ENCODE data around the gene AGT. TPM values are rescaled to one million over a fixed set of nuclear protein-coding genes. Genes with fewer than 3 reads are reported as not detected.

AGT gene
- total RNA-seq, 1 experiment from 2014 or later: not detected

GRCh38 chr1:230710543-230710904 is 3.4 kb downstream of the AGT start:
- H3K27me3 ChIP-seq (ENCODE audit: insufficient read depth, low read depth): no peaks in the 10 kb centered on the region
- H3K9me2 ChIP-seq (ENCODE audit: insufficient read depth): no peaks in the 10 kb centered on the region
- no peaks in the 10 kb centered on the region for H3F3A ChIP-seq (ENCODE audit: insufficient read depth, low read depth)
- H3K9me3 ChIP-seq (ENCODE audit: insufficient read depth, low read depth): no peaks in the 10 kb centered on the region
- no peaks in the 10 kb centered on the region for H3K79me2 ChIP-seq (ENCODE audit: low read depth)
- intact Hi-C loops (cut with micrococcal nuclease; ENCODE audit: unreplicated experiment): no loop called here
- no peaks in the 10 kb centered on the region for H4K20me1 ChIP-seq (ENCODE audit: insufficient read depth)
- BruUV-seq (replicated peaks): no TSS peak
- H3K4me2 ChIP-seq: no peak overlapping the region
- H3K4me3 ChIP-seq: no peak overlapping the region
- no peak for DNase-seq
- CTCF ChIA-PET: no interaction called here
- no peak overlapping the region for H2AFZ ChIP-seq
- H3K27ac ChIP-seq: no peak overlapping the region
- no peaks in the 10 kb centered on the region; the same call in 1 of the 2 replicates for H3K4me1 ChIP-seq (replicated peaks; ENCODE audit: insufficient read depth)
- POLR2A ChIA-PET (ENCODE audit: unreplicated experiment): no interaction called here
- no peak for TF ChIP-seq EZH2 (IDR thresholded peaks at IDR 0.05; ENCODE audit: low read depth)
- no peak for TF ChIP-seq CTCF (conservative IDR thresholded peaks at IDR 0.05)
- no peaks in the 10 kb centered on the region for H3K36me3 ChIP-seq (ENCODE audit: low read depth)

- Histone ChIP-seq H2AFZ (no peak overlapping the region), H3K36me3 (ENCODE audit: low read depth) (no peaks in the 10 kb centered on the region), H3K9me2 (ENCODE audit: insufficient read depth) (no peaks in the 10 kb centered on the region), H3F3A (ENCODE audit: insufficient read depth, low read depth) (no peaks in the 10 kb centered on the region), H3K27me3 (ENCODE audit: insufficient read depth, low read depth) (no peaks in the 10 kb centered on the region), H3K27ac (no peak overlapping the region), H3K9me3 (ENCODE audit: insufficient read depth, low read depth) (no peaks in the 10 kb centered on the region), H4K20me1 (ENCODE audit: insufficient read depth) (no peaks in the 10 kb centered on the region), H3K79me2 (ENCODE audit: low read depth) (no peaks in the 10 kb centered on the region), H3K4me1 (replicated peaks; ENCODE audit: insufficient read depth) (no peaks in the 10 kb centered on the region; the same call in 1 of the 2 replicates), H3K4me3 (no peak overlapping the region), H3K4me2 (no peak overlapping the region)
- ChIA-PET CTCF (no interaction called here), POLR2A (ENCODE audit: unreplicated experiment) (no interaction called here)
- TF ChIP-seq EZH2 (IDR thresholded peaks at IDR 0.05; ENCODE audit: low read depth) (no peak), CTCF (conservative IDR thresholded peaks at IDR 0.05) (no peak)
- BruUV-seq (replicated peaks): no TSS peak
- no peak for DNase-seq
- intact Hi-C loops (cut with micrococcal nuclease; ENCODE audit: unreplicated experiment): no loop called here
Observed at GRCh38 chr1:230709619-230710542, 4.0 kb downstream of the AGT start.

GRCh38 chr1:230708631-230709580 is 5.0 kb downstream of the AGT start:
- Histone ChIP-seq H3K9me2 (ENCODE audit: insufficient read depth) (no peaks in the 10 kb centered on the region), H3K9me3 (ENCODE audit: insufficient read depth, low read depth) (no peaks in the 10 kb centered on the region), H2AFZ (no peak overlapping the region), H3K4me3 (no peak overlapping the region), H3K4me1 (replicated peaks; ENCODE audit: insufficient read depth) (no peaks in the 10 kb centered on the region; the same call in 1 of the 2 replicates), H3K4me2 (no peak overlapping the region), H3K27ac (no peak overlapping the region), H3K27me3 (ENCODE audit: insufficient read depth, low read depth) (no peaks in the 10 kb centered on the region), H4K20me1 (ENCODE audit: insufficient read depth) (no peaks in the 10 kb centered on the region), H3K79me2 (ENCODE audit: low read depth) (no peaks in the 10 kb centered on the region), H3K36me3 (ENCODE audit: low read depth) (no peaks in the 10 kb centered on the region), H3F3A (ENCODE audit: insufficient read depth, low read depth) (no peaks in the 10 kb centered on the region)
- POLR2A ChIA-PET (ENCODE audit: unreplicated experiment): no interaction called here
- DNase-seq: peak; percentile 36 to 44
- intact Hi-C loops (cut with micrococcal nuclease; ENCODE audit: unreplicated experiment): no loop called here
- BruUV-seq (replicated peaks): no TSS peak
- CTCF ChIA-PET: no interaction called here
- no peak for TF ChIP-seq EZH2 (IDR thresholded peaks at IDR 0.05; ENCODE audit: low read depth)
- TF ChIP-seq CTCF (conservative IDR thresholded peaks at IDR 0.05): no peak

All from PC-9 (cell line).